Peyer's patch (tissue), 4 donors: ENCODE measurements around the gene APBA1. TPM values are rescaled to one million over a fixed set of nuclear protein-coding genes. Genes with fewer than 3 reads are reported as not detected.

Experiments
- DNase-seq, 3 donors: peaks; one replicate each; pipeline ENCODE4 v3.0.0-alpha.2; 2017 to 2019
- H3K27ac ChIP-seq, 4 donors: fragments of 200-600 bp; sonication (generic); one replicate each; pipeline ENCODE4 v1.5.1; 2016 to 2019
- H3K27me3 ChIP-seq, 2 donors: fragments of 200-600 bp; sonication (generic); one replicate each; pipeline ENCODE4 v1.5.1; 2019
- H3K36me3 ChIP-seq, 3 donors: fragments of 200-600 bp; sonication (generic); one replicate each; pipeline ENCODE4 v1.5.1; 2016 to 2019
- H3K4me1 ChIP-seq, 4 donors: fragments of 200-600 bp; sonication (generic); one replicate each; pipeline ENCODE4 v1.5.1; 2016 to 2019
- H3K4me3 ChIP-seq, 4 donors: fragments of 200-600 bp; sonication (generic); 1 replicate in 3 of 4; 2 replicates in 1 of 4; pipeline ENCODE4 v1.5.1; 2016 to 2019; ENCODE audit warnings: mild to moderate bottlenecking in 1 of 4
- H3K9me3 ChIP-seq, 4 donors: fragments of 200-600 bp; sonication (generic); one replicate each; pipeline ENCODE4 v1.5.1; 2016 to 2019; ENCODE audit warnings: mild to moderate bottlenecking in 1 of 4
- CTCF ChIP-seq, 6 experiments: fragments of 450-650 bp in 4 of 6; fragments of 200-600 bp in 2 of 6; sonication (generic) in 1 of 6; IDR thresholded peaks; one replicate each; pipeline ENCODE4 v1.5.1; 2017 to 2019; ENCODE audit warnings: antibody characterized with exemption in 6 of 6, mild to moderate bottlenecking in 3 of 6, moderate library complexity in 1 of 6
- POLR2A ChIP-seq, 2 donors: fragments of 450-650 bp; IDR thresholded peaks; one replicate each; pipeline ENCODE4 v1.5.1; 2017; ENCODE audit warnings: antibody characterized with exemption in 2 of 2, mild to moderate bottlenecking in 2 of 2, moderate library complexity in 2 of 2
- total RNA-seq, 4 donors: library from RNA; depleted of rRNA; stranded (reverse); fragments of >200 nt; gene quantifications; one replicate each; pipeline ENCODE4 v1.1.0, GENCODE V29; 2016

The APBA1 gene
- total RNA-seq, 4 donors from 2014 or later, result 0.88 to 14.9 (median 3.9) TPM

- DNase-seq, result no peak
These were observed 102.3 kb downstream of the APBA1 start for GRCh38 chr9:69569738-69570451.

DNA sequence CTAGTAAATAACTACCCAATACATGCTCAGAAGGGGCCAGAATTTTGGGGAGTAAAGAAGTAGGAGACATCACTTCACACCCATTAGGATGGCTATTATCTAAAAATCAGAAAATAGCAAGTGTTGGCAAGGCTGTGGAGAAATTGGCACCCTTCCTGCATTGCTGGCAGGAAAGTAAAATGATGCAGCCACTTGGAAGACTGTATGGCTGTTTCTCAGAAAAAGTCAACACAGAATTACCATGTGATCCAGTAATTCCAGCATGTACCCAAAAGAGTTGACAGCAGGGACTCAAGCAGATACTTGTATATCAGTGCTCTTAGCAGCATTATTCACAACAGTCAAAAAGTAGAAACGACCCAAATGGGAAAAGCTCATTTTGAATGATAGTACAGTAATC is 107.6 kb downstream of the APBA1 start:
- TF ChIP-seq CTCF (IDR thresholded peaks at IDR 0.05), result no peak
- H3K27me3 ChIP-seq, result no peaks in the 10 kb centered on the region
- H3K27ac ChIP-seq, result no peak overlapping the region
- DNase-seq, result no peak
- H3K36me3 ChIP-seq, result no peaks in the 10 kb centered on the region
- H3K4me1 ChIP-seq, result no peaks in the 10 kb centered on the region
- H3K9me3 ChIP-seq, result no peaks in the 10 kb centered on the region
- H3K4me3 ChIP-seq, result no peak overlapping the region

More at GRCh38 chr9:69569738-69570451, 102.3 kb downstream of the APBA1 start:
- Histone ChIP-seq H3K27ac (no peak overlapping the region), H3K27me3 (no peaks in the 10 kb centered on the region), H3K4me3 (no peak overlapping the region), H3K4me1 (no peaks in the 10 kb centered on the region), H3K9me3 (no peaks in the 10 kb centered on the region), H3K36me3 (no peaks in the 10 kb centered on the region)
- TF ChIP-seq POLR2A (IDR thresholded peaks at IDR 0.05), result no peak
- TF ChIP-seq CTCF (IDR thresholded peaks at IDR 0.05), result no peak

- no peak for DNase-seq
- no peaks in the 10 kb centered on the region for H3K27me3 ChIP-seq
- H3K4me3 ChIP-seq, result no peak overlapping the region
- no peaks in the 10 kb centered on the region for H3K36me3 ChIP-seq
- no peak overlapping the region for H3K27ac ChIP-seq
- TF ChIP-seq POLR2A (IDR thresholded peaks at IDR 0.05) (no peak), CTCF (IDR thresholded peaks at IDR 0.05) (no peak)
- H3K4me1 ChIP-seq, result no peaks in the 10 kb centered on the region
- no peaks in the 10 kb centered on the region for H3K9me3 ChIP-seq
These were observed 113.0 kb downstream of the APBA1 start for GRCh38 chr9:69559126-69559525.

DNA sequence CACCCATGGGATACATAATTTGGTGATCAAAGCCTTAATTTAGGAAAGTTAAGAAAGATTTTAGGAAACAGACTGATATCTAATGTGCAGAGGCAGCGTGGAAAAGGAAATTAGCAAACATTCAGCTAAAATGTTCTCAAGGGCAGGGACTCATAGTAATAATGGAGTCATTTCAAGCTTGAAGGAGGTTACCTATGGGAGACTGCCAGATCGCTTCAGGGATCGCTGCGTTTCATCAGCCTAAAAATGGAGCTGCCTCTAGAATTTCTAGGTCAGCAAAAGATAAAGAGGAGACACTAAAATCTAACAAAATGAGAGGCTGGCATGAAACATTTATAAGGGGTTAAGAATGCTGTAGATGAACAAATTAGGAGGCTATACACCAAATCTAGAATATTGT is 115.5 kb downstream of the APBA1 start:
- no peaks in the 10 kb centered on the region for H3K9me3 ChIP-seq
- DNase-seq, result no peak
- no peaks in the 10 kb centered on the region for H3K36me3 ChIP-seq
- H3K4me3 ChIP-seq, result no peak overlapping the region
- H3K27ac ChIP-seq, result no peak overlapping the region
- H3K27me3 ChIP-seq, result no peaks in the 10 kb centered on the region
- TF ChIP-seq CTCF (IDR thresholded peaks at IDR 0.05) (no peak), POLR2A (IDR thresholded peaks at IDR 0.05) (no peak)
- H3K4me1 ChIP-seq, result no peaks in the 10 kb centered on the region

DNA sequence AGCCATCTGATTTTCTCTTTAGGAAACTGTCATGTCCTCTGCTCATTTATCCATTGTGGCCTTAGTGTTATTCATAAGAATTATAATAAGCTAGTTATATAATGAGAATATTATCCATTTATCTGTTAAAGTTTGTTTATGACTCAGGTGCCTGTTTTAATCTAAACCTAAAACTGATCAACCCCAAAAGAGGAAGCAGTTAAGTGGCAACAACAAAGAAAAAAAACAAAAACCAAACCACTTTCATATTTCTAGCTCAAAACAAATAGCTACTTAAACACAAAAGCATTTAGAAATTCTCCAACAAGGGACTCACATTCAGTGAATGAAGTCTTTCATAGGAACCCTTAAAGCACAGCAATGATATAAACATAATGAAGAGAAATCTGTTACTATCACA is 116.4 kb downstream of the APBA1 start:
- no peaks in the 10 kb centered on the region for H3K36me3 ChIP-seq
- TF ChIP-seq CTCF (IDR thresholded peaks at IDR 0.05) (no peak), POLR2A (IDR thresholded peaks at IDR 0.05) (no peak)
- no peak for DNase-seq

DNA sequence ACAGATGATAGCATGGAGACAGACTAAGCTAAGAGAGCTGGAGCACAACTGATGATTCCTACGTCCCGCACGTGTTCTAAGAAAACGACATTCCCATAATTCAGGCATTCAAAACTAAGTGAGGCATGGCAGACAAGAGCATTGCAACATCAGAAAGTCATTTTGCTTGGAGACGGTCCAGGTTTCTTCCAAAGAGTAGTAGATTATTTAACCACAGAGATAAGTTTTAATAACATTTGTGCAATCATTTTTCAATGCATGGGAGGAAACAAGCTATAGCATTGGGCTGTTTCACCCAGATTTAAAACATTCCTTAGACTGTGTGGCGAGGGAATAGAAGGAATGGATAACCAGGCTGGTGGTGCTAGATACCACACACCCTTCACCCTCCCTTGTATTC is 117.2 kb downstream of the APBA1 start:
- Histone ChIP-seq H3K4me1 (no peaks in the 10 kb centered on the region), H3K4me3 (no peak overlapping the region), H3K27me3 (no peaks in the 10 kb centered on the region), H3K9me3 (no peaks in the 10 kb centered on the region), H3K36me3 (no peaks in the 10 kb centered on the region), H3K27ac (no peak overlapping the region)
- TF ChIP-seq CTCF (IDR thresholded peaks at IDR 0.05), result no peak
- no peak for TF ChIP-seq POLR2A (IDR thresholded peaks at IDR 0.05)
- DNase-seq, result no peak

More for the DNA sequence above, 116.4 kb downstream of the APBA1 start:
- no peaks in the 10 kb centered on the region for H3K9me3 ChIP-seq
- H3K4me1 ChIP-seq, result no peaks in the 10 kb centered on the region
- no peak overlapping the region for H3K4me3 ChIP-seq
- no peak overlapping the region for H3K27ac ChIP-seq
- H3K27me3 ChIP-seq, result no peaks in the 10 kb centered on the region
